PFSK-1 (cell line): ENCODE measurements around the gene HOXC6. TPM values are rescaled to one million over a fixed set of nuclear protein-coding genes. Genes with fewer than 3 reads are reported as not detected.

Source experiments
- FOXP2 ChIP-seq: optimal IDR thresholded peaks from 2 replicates; pipeline ENCODE3; 2011; ENCODE audit warnings: borderline replicate concordance, control low read depth, inconsistent platforms; ENCODE audit not compliant: insufficient read depth; ENCODE audit errors: extremely low read length, extremely low read depth
- POLR2AphosphoS5 ChIP-seq: IDR thresholded peaks from 2 replicates; pipeline ENCODE4 v1.6.1; 2012; ENCODE audit warnings: low read depth, mild to moderate bottlenecking, control low read depth, low read length, moderate library complexity
- REST ChIP-seq, 2 experiments: IDR thresholded peaks; 2 replicates each; pipeline versions ENCODE4 v1.6.1 to v1.8.0; 2011 to 2012; ENCODE audit warnings: low read depth in 2 of 2, low read length in 2 of 2, control low read depth in 1 of 2, inconsistent platforms in 1 of 2, mild to moderate bottlenecking in 1 of 2, moderate library complexity in 1 of 2; ENCODE audit not compliant: insufficient read depth in 1 of 2
- SIN3A ChIP-seq: IDR thresholded peaks from 2 replicates; pipeline ENCODE4 v1.6.1; 2012; ENCODE audit warnings: mild to moderate bottlenecking, low read length, moderate library complexity, borderline replicate concordance; ENCODE audit not compliant: insufficient read depth
- TAF1 ChIP-seq: IDR thresholded peaks from 2 replicates; pipeline ENCODE4 v1.6.1; 2012; ENCODE audit warnings: low read length, control low read depth, borderline replicate concordance; ENCODE audit not compliant: insufficient read depth
- polyA plus RNA-seq: library from polyadenylated mRNA; unstranded; fragments of >200 nt; gene quantifications from one replicate; pipeline ENCODE4 v1.2.1, GENCODE V29; 2012; ENCODE audit warnings: low read depth, missing spikeins; ENCODE audit not compliant: insufficient read length

The HOXC6 gene
- 0.36 TPM for polyA plus RNA-seq

- TF ChIP-seq REST (IDR thresholded peaks at IDR 0.05; ENCODE audit: insufficient read depth in 1 of 2, low read depth in 2 of 2, low read length in 2 of 2) = no peak
Observed at GRCh38 chr12:54028314-54029201, at the start of gene HOXC6. HOXC6 (plus strand) TSS chr12:54028440; CDS start chr12:54028522, 82 bp downstream.

- no peak for TF ChIP-seq POLR2AphosphoS5
- no peak for TF ChIP-seq REST (IDR thresholded peaks at IDR 0.05; ENCODE audit: insufficient read depth in 1 of 2, low read depth in 2 of 2, low read length in 2 of 2)
- no peak for TF ChIP-seq FOXP2
- TF ChIP-seq SIN3A = no peak
- TF ChIP-seq TAF1 = no peak
Observed at GRCh38 chr12:53978477-53979356, 49.5 kb upstream of the HOXC6 start.

DNA sequence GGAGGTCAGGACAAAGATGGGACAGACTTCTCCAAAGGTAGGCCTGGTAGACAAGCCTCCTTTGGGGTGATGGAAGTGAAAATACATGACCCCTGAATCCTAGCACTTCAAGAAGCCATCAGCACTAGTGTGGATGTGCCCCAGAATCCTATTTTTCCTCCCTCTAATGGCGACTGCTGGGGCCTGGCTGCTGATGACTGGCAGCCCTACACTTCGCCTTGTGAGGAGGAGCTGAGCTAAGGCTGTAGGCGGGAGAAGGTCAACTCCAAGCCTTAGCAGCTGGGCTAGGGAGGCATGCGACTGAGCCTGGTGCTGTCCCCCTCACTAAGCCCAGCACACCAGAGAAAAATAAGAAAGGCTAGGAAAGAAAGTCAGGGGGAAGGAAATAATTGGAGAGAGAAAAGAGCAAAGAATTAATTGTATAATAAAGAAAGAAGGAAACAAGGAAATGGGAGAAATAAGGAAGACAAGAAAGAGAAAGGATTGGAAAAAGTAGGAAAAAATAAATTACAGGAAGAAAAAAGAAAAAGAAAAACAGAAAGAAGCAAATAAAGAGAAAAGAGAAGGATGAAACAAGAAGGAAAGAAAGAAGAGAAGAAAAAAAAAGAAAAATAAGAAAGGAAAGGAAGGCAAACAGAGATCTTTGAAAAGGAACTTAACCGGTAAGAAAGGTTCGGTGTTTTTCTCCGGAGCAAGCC lies 48.0 kb upstream of the HOXC6 start:
- no peak for TF ChIP-seq FOXP2
- TF ChIP-seq POLR2AphosphoS5 = no peak
- no peak for TF ChIP-seq TAF1
- TF ChIP-seq REST (IDR thresholded peaks at IDR 0.05; ENCODE audit: insufficient read depth in 1 of 2, low read depth in 2 of 2, low read length in 2 of 2) = no peak
- no peak for TF ChIP-seq SIN3A

DNA sequence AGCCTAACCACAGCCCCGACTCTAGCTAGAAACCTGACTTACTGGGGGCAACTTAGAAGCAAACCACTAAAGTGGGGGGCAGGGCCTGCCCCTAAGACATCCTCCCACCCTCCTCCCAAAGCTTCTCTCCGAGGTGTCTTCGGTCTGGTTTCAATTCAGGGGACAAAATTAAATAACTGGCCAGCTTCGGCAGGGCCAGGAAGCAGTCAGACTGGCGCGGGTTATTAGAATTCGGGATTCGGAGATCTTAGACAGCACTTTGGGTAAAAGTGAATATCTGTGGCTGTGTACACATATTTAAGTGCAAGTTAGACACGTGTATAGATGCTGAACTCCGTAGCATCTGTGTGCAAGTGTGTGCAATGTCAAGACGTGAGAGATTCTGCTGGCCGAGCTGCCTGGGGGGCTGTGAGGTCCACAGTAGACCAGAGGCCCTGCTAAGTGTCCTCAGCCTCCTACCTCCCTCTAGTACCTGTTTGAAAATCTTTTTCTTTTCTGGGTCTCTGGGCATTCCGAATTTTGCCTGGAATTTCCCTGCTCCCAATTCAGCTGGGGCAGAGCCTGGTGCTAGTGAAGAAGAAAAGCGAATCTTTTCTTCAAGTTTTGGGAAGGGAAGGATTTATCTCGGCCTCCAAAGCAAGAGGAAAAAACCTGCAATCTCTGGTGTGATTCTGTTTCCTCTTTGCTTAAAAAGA lies 47.3 kb upstream of the HOXC6 start:
- TF ChIP-seq TAF1 = no peak
- no peak for TF ChIP-seq SIN3A
- no peak for TF ChIP-seq REST (IDR thresholded peaks at IDR 0.05; ENCODE audit: insufficient read depth in 1 of 2, low read depth in 2 of 2, low read length in 2 of 2)
- TF ChIP-seq POLR2AphosphoS5 = no peak
- no peak for TF ChIP-seq FOXP2
